ENCODE results near the gene SEMA3A. TPM values are rescaled to one million over a fixed set of nuclear protein-coding genes. Genes with fewer than 3 reads are reported as not detected.

Gene SEMA3A
- total and polyA plus RNA-seq, 2 of the 13 experiments (the other 11 are each of a cell fraction or from before 2014, with no cell fraction given): 0.29 to 1.2 TPM

DNA sequence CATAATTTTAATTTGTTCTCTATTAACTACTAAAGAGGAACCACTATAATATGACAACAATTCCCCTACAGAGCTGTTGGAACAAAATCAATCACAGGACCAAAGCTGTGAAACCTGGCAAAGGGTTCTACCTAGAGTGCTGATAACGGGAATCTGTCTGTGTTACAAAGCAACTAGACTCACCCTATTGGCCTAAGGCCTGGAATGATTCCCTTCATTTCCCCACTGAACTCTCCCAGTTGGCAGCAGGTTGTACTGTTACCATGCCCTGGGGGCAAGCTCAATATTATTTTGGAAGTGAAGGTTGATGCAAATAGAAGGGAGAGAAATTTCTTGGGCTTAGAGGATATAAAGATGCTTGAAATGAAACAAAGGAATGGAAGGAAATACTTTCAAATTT is 81.8 kb downstream of the SEMA3A start:
- Histone ChIP-seq H3K36me3 (replicated peaks in 1 of 2; ENCODE audit: control insufficient read depth in 1 of 2, insufficient read depth in 2 of 2, low read length in 2 of 2) (no peaks in the 10 kb centered on the region), H3K27me3 (ENCODE audit: control insufficient read depth in 1 of 2, insufficient read depth in 2 of 2, low read length in 2 of 2) (no peaks in the 10 kb centered on the region), H4K20me1 (ENCODE audit: insufficient read depth, low read length) (no peaks in the 10 kb centered on the region), H3K4me2 (ENCODE audit: low read depth, low read length) (no peak overlapping the region), H3K4me1 (ENCODE audit: insufficient read depth, low read length) (no peaks in the 10 kb centered on the region), H2AFZ (ENCODE audit: low read length) (no peak overlapping the region), H3K9me3 (ENCODE audit: low read length) (no peaks in the 10 kb centered on the region), H3K79me2 (ENCODE audit: insufficient read depth, low read length) (no peaks in the 10 kb centered on the region), H3K9ac (ENCODE audit: insufficient read depth, low read depth, low read length) (no peak overlapping the region), H3K4me3 (replicated peaks in 1 of 3; ENCODE audit: insufficient read depth in 1 of 3, low read depth in 2 of 3, low read length in 3 of 3) (no peak overlapping the region), H3K27ac (ENCODE audit: extremely low read length, insufficient read depth, low read length) (no peak overlapping the region)
- intact Hi-C loops (cut with micrococcal nuclease; ENCODE audit: unreplicated experiment): no loop called here
- in situ Hi-C loops (cut with HindIII; ENCODE audit: extremely low pct_ligation_motif_present, low pct_unique_long_range_greater_than_20kb): no loop called here
- CTCF ChIA-PET (ENCODE audit: low intra/inter-chr PET ratio, low total read pairs): no interaction called here
- no TSS peak for BruUV-seq (replicated peaks)
- no peak for ATAC-seq
- 19% methylated on average over 1 of the region's 1 CpG for WGBS (ENCODE audit: low lambda C conversion rate)
- DNase-seq (ENCODE audit: low spot score): no peak
- TF ChIP-seq KLF6 (CRISPR knock-in tag; IDR thresholded peaks at IDR 0.05) (no peak), ZNF24 (IDR thresholded peaks at IDR 0.05) (no peak), ZNF20 (CRISPR knock-in tag; IDR thresholded peaks at IDR 0.05) (no peak), TSC22D2 (CRISPR knock-in tag; IDR thresholded peaks at IDR 0.05; ENCODE audit: borderline replicate concordance) (no peak), ZNF354B (CRISPR knock-in tag; IDR thresholded peaks at IDR 0.05) (no peak), SMAD1 (CRISPR knock-in tag; IDR thresholded peaks at IDR 0.05; ENCODE audit: borderline replicate concordance, low read depth) (no peak), ZNF768 (CRISPR knock-in tag; IDR thresholded peaks at IDR 0.05) (no peak), ZNF407 (CRISPR knock-in tag; IDR thresholded peaks at IDR 0.05; ENCODE audit: not compliant biosample characterization) (no peak), ZNF343 (CRISPR knock-in tag; IDR thresholded peaks at IDR 0.05) (no peak), IRX3 (CRISPR knock-in tag; IDR thresholded peaks at IDR 0.05; ENCODE audit: borderline replicate concordance, low read depth) (no peak), ZNF124 (CRISPR knock-in tag; IDR thresholded peaks at IDR 0.05) (no peak)
- TF ChIP-seq, protein P1, sequence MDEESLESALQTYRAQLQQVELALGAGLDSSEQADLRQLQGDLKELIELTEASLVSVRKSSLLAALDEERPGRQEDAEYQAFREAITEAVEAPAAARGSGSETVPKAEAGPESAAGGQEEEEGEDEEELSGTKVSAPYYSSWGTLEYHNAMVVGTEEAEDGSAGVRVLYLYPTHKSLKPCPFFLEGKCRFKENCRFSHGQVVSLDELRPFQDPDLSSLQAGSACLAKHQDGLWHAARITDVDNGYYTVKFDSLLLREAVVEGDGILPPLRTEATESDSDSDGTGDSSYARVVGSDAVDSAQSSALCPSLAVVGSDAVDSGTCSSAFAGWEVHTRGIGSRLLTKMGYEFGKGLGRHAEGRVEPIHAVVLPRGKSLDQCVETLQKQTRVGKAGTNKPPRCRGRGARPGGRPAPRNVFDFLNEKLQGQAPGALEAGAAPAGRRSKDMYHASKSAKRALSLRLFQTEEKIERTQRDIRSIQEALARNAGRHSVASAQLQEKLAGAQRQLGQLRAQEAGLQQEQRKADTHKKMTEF (CRISPR knock-in tag; IDR thresholded peaks at IDR 0.05): no peak
- FAIRE-seq: no peak
- POLR2A ChIA-PET: no interaction called here
